GM11168 (cell line): ENCODE data around the gene EIF3L.
"Not testable (repeated sequence)": the region's sequence is repeated elsewhere in the genome, so short reads cannot be mapped to it uniquely, and the experiment has no call there.

Experiments
- in situ Hi-C: fragments of 300-500 bp; cut with MboI; formaldehyde crosslinking; loops from one replicate; pipeline ENCODE4 v1.12.0; 2022; ENCODE audit warnings: low sequenced_read_pairs; ENCODE audit not compliant: unreplicated experiment

The EIF3L gene

GRCh38 chr22:37849089-37849751 lies at the start of gene EIF3L:
Gene EIF3L (plus strand): TSS chr22:37849419. CDS start chr22:37849450, 31 bp downstream.
- in situ Hi-C loops: no loop called here

GRCh38 chr22:37799979-37800378 lies 49.2 kb upstream of the EIF3L start:
- in situ Hi-C loops: not testable (repeated sequence)

- in situ Hi-C loops: no loop called here
Measured at GRCh38 chr22:37801946-37802309, 47.3 kb upstream of the EIF3L start.

- in situ Hi-C loops: no loop called here
Measured at GRCh38 chr22:37802310-37803194, 46.7 kb upstream of the EIF3L start.

DNA sequence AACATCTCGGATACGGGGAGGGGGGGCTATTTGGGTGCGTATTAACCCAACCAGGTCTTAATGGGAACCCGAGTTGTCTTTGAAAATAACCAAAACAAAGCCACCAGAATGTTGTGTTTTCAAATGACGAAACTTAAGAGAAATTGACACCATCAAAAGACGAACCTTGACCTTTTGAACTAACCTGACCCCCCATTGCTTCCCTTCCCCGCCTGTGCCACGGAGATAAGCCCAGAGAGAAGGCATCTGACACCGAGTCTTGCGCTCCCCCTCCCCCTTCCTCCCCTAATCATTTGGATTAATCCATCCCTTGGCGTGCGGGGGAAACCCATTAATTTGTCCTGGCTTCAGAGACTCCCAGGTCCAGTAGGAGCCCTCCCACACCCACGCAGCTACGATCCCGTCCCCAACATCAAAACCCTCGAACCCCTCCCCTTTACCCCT lies 46.0 kb upstream of the EIF3L start:
- in situ Hi-C loops: no loop called here

DNA sequence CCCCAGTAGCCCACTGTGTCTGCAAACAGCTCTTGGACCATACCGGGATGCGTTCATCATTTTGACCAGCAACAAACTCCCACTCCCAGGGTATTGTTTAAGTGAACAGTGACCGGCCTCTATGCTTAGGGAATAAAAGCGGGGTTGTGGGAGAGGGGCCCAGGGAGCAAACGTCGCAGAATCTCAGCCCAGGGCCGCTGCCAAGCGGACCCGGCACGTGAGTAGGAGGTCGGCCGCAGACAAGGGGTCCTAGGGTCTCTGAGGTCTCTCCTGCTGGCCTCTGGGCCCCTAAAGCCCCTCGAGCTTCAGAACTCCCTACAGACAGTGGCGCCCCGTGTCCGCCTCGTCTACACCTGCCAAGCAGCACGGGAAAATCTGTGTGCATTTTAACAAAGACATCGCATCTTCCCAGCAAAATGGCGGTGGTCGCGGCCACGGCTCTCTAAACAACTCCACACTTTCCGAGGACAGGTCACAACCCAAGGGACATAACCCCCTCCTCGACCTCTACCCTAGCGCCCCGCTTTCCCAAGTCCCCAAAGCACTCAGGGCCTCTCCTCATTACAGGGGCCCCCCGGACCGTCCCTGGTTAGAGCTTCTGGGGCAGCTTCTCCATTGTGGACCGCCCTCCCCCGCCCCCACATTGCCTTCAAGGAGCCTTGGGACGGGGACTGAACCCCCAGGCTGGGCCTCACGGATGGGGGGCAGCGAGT lies 45.4 kb upstream of the EIF3L start:
- in situ Hi-C loops: no loop called here

GRCh38 chr22:37804352-37804880 lies 44.8 kb upstream of the EIF3L start:
- in situ Hi-C loops: no loop called here

DNA sequence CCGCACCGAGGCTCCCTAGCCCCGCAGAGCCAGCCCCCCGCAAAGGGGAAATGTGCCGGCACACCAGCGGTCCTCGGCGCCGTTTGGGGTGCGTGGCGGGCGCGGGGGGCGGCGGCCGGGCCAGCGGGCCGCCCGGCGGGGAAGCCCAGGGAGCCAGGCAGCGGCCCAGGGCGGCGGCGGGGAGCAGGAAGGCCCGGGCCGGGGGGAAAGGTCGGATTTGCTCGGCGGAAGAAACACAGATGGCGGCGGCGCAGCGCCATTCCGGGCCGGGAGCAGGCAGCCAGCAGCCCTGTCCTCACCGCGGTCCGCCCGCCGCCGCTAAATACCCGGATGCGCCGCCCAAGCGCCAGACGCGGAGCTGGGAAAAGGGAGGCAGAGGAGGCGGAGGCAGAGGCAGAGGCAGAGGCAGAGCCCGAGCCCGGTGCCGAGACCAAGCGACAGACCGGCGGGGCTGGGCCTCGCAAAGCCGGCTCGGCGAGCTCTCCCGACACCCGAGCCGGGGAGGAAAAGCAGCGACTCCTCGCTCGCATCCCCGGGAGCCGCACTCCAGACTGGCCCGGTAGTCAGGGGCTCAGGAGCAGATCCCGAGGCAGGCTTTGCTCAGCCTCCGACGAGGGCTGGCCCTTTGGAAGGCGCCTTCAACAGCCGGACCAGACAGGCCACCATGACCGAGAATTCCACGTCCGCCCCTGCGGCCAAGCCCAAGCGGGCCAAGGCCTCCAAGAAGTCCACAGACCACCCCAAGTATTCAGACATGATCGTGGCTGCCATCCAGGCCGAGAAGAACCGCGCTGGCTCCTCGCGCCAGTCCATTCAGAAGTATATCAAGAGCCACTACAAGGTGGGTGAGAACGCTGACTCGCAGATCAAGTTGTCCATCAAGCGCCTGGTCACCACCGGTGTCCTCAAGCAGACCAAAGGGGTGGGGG lies 44.1 kb upstream of the EIF3L start:
- in situ Hi-C loops: no loop called here

- in situ Hi-C loops: no loop called here
Measured at GRCh38 chr22:37805810-37806277, 43.4 kb upstream of the EIF3L start.

DNA sequence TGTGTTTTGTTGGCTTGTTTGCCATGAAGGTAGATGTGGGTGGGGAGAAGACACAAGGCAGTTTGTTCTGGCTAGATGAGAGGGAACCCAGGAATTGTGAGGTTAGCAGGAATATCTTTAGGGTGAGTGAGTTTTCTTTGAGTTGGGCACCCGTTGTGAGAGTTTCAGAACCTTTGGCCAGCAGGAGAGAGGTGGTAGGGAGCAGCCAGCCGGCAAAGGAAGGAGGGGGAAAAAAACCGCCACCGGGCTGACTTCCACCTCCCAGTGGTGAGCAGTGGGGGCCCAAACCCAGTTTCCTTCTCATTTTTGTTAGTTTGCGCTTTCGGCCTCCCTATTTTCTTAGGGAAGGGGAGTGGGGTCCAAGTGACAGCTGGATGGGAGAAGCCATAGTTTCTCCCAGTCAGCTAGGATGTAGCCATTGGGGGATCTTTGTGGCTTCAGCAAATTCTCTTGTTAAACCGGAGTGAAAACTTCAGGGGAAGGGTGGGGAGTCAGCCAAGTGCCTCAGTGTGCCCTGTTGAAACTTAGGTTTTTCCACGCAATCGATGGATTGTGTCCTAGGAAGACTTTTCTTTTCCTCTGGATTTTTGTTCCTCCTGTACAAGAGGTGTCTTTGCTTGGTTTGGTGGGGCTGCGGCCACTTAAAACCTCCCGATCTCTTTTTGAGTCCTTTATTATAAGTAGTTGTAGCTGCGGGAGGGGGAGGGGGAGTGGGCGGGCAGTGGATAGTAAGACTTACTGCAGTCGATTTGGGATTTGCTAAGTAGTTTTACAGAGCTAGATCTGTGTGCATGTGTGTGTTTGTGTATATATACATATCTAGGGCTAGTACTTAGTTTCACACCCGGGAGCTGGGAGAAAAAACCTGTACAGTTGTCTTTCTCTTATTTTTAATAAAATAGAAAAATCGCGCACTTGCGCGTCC lies 42.5 kb upstream of the EIF3L start:
- in situ Hi-C loops: no loop called here

- in situ Hi-C loops: no loop called here
Measured at GRCh38 chr22:37807410-37808293, 41.6 kb upstream of the EIF3L start, which contains the start of gene GCAT. Gene GCAT (plus strand): TSS chr22:37807934. CDS start chr22:37807968, 34 bp downstream.

- in situ Hi-C loops: no loop called here
Measured at GRCh38 chr22:37808294-37808657, 40.9 kb upstream of the EIF3L start.

DNA sequence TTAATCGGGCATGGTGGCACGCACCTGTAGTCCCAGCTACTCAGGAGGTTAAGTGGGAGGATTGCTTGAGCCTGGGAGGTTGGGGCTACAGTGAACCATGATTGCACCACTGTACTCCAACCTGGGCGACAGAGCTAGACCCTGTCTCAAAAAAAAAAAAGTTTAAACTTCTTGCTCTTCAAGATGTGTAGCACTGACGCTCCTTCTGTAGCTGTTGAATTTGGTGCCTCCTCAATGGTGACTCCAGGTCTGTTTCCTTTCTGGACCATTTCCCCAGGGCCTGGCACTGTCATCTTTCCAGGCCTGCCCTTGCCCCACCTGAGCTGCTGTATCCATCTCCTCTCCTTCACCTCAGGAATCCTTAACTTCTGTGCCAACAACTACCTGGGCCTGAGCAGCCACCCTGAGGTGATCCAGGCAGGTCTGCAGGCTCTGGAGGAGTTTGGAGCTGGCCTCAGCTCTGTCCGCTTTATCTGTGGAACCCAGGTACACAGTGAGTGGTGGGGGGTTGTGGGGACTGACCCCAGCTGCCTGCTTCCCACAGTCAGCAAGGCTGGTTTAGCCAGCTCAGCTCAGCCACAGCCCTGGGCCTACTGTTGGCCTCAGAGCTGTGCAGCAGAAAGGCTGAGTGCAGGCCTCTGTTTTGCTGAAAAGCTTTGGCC lies 39.4 kb upstream of the EIF3L start:
- in situ Hi-C loops: no loop called here

GRCh38 chr22:37811867-37812266 lies 37.4 kb upstream of the EIF3L start:
- in situ Hi-C loops: no loop called here

DNA sequence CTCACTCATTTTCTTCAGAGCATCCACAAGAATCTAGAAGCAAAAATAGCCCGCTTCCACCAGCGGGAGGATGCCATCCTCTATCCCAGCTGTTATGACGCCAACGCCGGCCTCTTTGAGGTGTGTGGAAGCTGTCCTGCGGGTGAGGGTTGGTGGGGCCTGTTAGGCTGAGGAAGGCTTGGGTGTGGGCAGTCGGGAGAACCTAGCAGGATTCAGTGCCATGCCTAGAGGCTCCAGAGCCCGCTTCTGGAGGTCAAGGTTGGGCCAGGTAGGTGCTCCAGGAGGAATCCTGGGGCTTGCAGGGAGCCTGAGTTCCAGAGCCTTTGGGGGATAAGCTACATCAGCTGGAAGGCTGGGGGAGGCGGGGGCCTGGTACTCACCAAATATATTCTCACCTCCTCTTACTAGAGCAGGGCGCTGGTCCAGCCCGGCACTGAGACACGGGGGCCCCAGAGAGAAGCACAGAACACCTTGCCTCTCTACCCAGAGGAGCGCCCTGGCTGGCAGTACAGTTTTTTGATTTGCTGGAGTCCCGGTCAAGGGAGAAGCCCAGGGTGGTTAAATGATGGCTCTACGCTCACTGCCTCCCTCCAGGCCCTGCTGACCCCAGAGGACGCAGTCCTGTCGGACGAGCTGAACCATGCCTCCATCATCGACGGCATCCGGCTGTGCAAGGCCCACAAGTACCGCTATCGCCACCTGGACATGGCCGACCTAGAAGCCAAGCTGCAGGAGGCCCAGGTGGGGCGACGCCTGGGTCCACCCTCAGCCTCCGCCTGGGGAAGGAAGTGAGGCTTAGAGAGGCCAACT lies 36.1 kb upstream of the EIF3L start:
- in situ Hi-C loops: no loop called here

DNA sequence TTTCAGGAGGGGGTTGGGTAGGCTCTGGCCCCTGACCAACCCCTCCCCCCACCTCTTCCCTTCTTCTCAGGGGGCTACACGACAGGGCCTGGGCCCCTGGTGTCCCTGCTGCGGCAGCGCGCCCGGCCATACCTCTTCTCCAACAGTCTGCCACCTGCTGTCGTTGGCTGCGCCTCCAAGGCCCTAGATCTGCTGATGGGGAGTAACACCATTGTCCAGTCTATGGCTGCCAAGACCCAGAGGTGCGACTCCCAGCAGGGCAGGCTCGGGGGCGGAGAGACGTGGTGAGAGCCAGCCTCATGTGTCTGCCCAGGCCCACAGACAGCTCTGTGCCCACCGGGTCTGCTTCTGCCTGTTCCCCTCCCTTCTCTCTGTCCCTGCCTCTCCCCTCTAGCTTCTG lies 33.6 kb upstream of the EIF3L start:
- in situ Hi-C loops: no loop called here
